Kidney epithelial cell (primary cell): ENCODE data around the gene FILIP1L. TPM values are rescaled to one million over a fixed set of nuclear protein-coding genes. Genes with fewer than 3 reads are reported as not detected.
"Not testable (repeated sequence)": the region's sequence is repeated elsewhere in the genome, so short reads cannot be mapped to it uniquely, and the experiment has no call there.

ENCODE experiments used
- DNase-seq: peaks from one replicate; pipeline ENCODE4 v3.0.0-alpha.2; 2010; ENCODE audit warnings: low read depth
- H3K27me3 ChIP-seq: 2 replicates; pipeline ENCODE4 v1.6.0; 2011; ENCODE audit warnings: low read length; ENCODE audit not compliant: control insufficient read depth, insufficient read depth
- H3K36me3 ChIP-seq: 2 replicates; pipeline ENCODE4 v1.5.1; 2011; ENCODE audit warnings: low read length; ENCODE audit not compliant: control insufficient read depth, insufficient read depth
- H3K4me3 ChIP-seq: 2 replicates; pipeline ENCODE4 v1.5.1; 2011; ENCODE audit warnings: low read depth, mild to moderate bottlenecking, control low read depth, low read length
- total RNA-seq: library from RNA; depleted of rRNA; stranded (reverse); fragments of >200 nt; gene quantifications from 2 replicates; pipeline ENCODE4 v1.2.3, GENCODE V29; 2015
- TF ChIP-seq, protein P1 (sequence below): IDR thresholded peaks from 2 replicates; pipeline ENCODE4 v1.5.1; 2011; ENCODE audit warnings: mild to moderate bottlenecking, moderate library complexity, low read length, control low read depth, inconsistent platforms; ENCODE audit not compliant: insufficient read depth, poor library complexity, severe bottlenecking

The FILIP1L gene
- total RNA-seq, 1 donor from 2014 or later, result 15.6 TPM

DNA sequence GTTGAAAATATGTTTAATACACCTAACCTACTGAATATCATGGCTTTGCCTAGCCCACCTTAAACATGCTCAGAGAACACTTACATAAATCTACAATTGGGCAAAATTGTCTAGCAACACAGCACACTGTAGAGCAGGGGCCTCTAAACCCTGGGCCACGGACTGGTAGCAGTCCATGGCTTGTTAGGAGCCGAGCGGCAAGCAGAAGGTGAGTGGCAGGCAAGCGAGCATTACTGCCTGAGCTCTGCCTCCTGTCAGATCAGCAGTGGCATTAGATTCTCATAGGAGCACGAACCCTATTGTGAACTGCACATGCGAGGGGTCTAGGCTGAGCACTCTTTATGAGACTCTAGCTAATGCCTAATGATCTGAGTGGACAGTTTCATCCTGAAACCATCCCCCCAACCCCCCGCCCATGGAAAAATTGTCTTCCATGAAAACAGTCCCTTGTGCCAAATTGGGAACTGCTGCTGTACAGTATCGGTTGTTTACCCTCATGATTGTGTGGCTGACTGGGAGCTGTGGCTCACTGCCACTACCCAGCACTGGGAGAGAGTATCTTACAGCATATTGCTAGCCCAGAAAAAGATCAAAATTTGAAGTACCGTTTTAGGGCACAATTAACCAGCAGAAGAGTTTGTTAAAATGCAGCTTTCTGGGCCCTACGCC lies 270.6 kb downstream of the FILIP1L start:
- H3K4me3 ChIP-seq, result no peak overlapping the region
- no peaks in the 10 kb centered on the region for H3K36me3 ChIP-seq
- H3K27me3 ChIP-seq, result no peaks in the 10 kb centered on the region
- TF ChIP-seq, protein P1, sequence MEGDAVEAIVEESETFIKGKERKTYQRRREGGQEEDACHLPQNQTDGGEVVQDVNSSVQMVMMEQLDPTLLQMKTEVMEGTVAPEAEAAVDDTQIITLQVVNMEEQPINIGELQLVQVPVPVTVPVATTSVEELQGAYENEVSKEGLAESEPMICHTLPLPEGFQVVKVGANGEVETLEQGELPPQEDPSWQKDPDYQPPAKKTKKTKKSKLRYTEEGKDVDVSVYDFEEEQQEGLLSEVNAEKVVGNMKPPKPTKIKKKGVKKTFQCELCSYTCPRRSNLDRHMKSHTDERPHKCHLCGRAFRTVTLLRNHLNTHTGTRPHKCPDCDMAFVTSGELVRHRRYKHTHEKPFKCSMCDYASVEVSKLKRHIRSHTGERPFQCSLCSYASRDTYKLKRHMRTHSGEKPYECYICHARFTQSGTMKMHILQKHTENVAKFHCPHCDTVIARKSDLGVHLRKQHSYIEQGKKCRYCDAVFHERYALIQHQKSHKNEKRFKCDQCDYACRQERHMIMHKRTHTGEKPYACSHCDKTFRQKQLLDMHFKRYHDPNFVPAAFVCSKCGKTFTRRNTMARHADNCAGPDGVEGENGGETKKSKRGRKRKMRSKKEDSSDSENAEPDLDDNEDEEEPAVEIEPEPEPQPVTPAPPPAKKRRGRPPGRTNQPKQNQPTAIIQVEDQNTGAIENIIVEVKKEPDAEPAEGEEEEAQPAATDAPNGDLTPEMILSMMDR, result no peak
- no peak for DNase-seq

DNA sequence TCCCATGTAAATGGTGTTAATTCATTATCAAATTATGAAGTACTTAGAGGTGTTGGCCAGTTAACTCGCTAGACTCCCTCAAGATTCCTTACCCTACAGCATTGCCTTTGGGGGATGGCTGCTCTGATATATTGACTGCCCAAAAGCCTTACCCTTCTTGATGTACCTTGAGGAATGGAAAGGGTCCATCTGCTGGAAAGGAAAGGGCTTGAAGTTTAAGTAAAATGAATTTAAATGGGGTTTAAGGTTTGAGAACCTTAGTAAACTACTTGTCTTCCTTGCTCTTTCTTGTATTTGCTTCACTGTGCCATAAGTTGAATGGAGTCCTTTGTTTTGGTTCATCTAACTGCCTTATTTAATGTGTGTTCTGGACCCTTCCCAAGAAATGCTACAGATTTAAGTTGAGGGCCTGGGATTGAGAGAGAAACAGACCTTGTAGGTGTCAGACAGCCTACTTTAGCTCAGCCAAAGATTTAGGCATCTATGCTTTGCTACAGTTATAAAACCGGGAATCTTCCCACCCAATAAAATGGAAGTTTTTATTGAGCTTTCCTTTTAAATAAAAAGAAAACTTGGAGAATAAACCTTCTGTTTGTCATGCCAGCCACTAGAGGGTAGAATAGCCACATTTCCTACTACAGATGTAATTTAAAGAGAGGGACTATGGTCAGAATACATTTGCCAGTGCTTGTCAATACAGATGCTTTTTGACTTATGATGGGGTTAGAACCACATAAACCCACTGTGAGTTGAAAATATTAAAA lies 271.3 kb downstream of the FILIP1L start:
- TF ChIP-seq, protein P1, result peak; percentile 57
- Histone ChIP-seq H3K27me3 (no peaks in the 10 kb centered on the region), H3K36me3 (no peaks in the 10 kb centered on the region), H3K4me3 (no peak overlapping the region)
- DNase-seq, result peak; percentile 21

DNA sequence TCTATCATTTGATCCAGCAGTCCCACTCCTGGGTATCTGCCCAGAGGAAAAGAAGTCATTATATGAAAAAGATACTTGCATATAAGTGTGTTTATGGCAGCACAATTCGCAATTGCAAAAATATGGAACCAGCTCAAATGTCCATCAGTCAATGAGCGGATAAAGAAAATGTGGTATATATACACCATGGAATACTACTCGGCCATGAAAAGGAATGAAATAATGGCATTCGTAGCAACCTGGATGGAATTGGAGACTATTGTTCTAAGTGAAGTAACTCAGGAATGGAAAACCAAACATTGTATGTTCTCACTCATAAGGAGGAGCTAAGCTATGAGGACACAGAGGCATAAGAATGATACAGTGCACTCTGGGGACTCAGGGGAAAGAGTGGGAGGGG lies 272.4 kb downstream of the FILIP1L start:
- not testable (repeated sequence) for H3K27me3 ChIP-seq, H3K4me3 ChIP-seq, DNase-seq, H3K36me3 ChIP-seq

DNA sequence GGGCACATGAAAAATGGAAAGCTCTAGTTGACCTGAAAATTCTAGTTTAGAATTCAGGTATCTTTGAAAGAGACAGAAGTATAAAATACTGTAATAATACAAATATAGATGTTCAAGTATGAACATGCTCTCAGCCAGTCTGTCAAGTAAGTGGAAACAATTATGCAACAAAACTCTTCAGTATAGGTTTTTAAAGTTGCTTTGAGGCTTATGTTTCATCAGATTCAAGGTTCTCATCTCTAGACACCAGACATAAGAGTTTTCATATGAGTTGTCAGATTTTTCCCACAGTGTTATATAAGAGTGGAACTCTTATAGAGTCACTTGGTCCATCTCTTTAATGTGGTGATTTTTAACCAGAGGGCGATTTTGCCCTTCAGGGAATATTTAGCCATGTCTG lies 274.7 kb downstream of the FILIP1L start:
- TF ChIP-seq, protein P1, result no peak
- Histone ChIP-seq H3K36me3 (no peaks in the 10 kb centered on the region), H3K27me3 (no peaks in the 10 kb centered on the region), H3K4me3 (no peak overlapping the region)
- no peak for DNase-seq

DNA sequence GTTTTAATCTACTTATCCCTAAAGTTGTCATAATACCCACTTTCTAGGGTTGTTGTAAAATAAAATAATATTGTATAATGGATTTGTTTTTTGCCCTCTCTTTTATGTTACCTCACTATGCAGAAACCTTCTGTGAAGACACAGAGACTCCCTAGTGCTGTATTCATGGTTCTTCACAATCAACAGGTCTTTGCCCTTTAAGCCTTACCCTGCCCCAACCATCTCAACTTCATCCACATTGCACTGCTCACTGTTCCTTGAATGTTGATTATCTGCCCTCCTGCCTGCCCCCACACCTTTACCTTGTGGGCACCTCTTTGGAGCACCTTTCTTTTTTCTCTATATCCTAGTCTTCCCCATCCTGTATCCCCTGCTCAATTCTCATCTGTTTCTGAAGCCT lies 275.5 kb downstream of the FILIP1L start:
- Histone ChIP-seq H3K27me3 (no peaks in the 10 kb centered on the region), H3K36me3 (no peaks in the 10 kb centered on the region), H3K4me3 (no peak overlapping the region)
- DNase-seq, result no peak
- TF ChIP-seq, protein P1, result no peak

DNA sequence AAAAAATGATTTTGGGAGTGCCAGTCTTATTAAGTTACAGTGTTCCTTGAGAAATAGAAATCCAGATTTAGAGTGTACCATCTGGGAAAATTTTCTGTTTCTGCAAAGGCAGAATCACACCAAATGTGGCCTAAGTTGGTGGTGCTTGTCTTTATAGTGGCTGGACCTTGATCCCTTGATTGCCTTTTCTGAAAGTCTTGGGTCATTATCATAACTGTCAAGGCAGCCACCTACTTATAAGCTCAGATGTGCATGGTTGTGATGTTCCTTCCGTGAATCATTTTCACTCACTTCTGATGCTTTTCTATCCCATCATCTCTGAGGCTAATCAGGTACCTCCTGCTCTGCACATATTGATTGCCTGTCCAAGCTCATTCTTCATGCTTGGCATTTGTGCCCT lies 276.6 kb downstream of the FILIP1L start:
- DNase-seq, result no peak
- Histone ChIP-seq H3K36me3 (no peaks in the 10 kb centered on the region), H3K4me3 (no peak overlapping the region), H3K27me3 (no peaks in the 10 kb centered on the region)
- TF ChIP-seq, protein P1, result no peak
